Ovary (tissue), 3 donors: ENCODE measurements around the gene FAM120B.
"Not testable (repeated sequence)": the region's sequence is repeated elsewhere in the genome, so short reads cannot be mapped to it uniquely, and the experiment has no call there.

Experiments used
- CTCF ChIP-seq, 3 donors: fragments of 450-650 bp in 2 of 3; fragments of 200-600 bp in 1 of 3; IDR thresholded peaks; one replicate each; pipeline versions ENCODE4 v1.5.1 to v1.8.0; 2016 to 2022; ENCODE audit warnings: antibody characterized with exemption in 3 of 3, mild to moderate bottlenecking in 1 of 3
- EP300 ChIP-seq: sonication (generic); formaldehyde crosslinking; IDR thresholded peaks from one replicate; pipeline ENCODE4 v1.6.1; 2017; ENCODE audit warnings: antibody characterized with exemption
- POLR2A ChIP-seq: fragments of 450-650 bp; IDR thresholded peaks from one replicate; pipeline ENCODE4 v1.6.1; 2017; ENCODE audit warnings: antibody characterized with exemption, mild to moderate bottlenecking, moderate library complexity
- donor health status: DM: no; HTN: no; CAD: no.

GRCh38 chr6:170409746-170410145, 103.2 kb downstream of the FAM120B start:
- TF ChIP-seq POLR2A; CTCF (IDR thresholded peaks at IDR 0.05); EP300: not testable (repeated sequence)
